Measurements from ENCODE around the gene APOL4. TPM values are rescaled to one million over a fixed set of nuclear protein-coding genes. Genes with fewer than 3 reads are reported as not detected.

Gene APOL4
- total and polyA plus RNA-seq, 2 donors (not counting 1 experiment from before 2014, with no cell fraction given): 0.03 TPM; not detected in 1

DNA sequence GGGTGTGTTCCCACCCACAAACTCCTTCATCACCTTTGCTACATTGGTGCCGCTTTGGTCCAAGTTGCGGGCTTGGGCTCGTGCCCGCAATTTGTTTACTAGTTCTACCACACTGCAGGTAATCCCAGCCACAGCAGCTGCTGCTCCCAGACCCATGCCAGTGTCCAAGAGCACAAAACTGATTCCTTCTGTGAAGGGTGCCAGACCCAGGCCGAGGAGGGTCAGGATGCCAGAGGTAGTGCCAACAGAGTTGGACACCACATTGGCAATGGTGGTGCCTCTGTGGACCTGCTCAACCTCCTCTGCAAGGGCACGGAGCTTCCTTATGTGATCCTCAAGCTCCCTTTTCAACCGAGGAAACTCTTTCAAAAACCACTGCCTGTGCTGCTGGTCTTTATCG lies 26.2 kb upstream of the APOL4 start:
- no peak overlapping the region for H3K4me2 ChIP-seq (replicated peaks; ENCODE audit: low read depth, low read length, poor library complexity, severe bottlenecking)
- H3K9ac ChIP-seq (ENCODE audit: low read length): no peak overlapping the region
- Mint-ChIP-seq H3K9me3 (ENCODE audit: insufficient read depth) (no peaks in the 10 kb centered on the region), H3K27me3 (no peaks in the 10 kb centered on the region), H3K27ac (no peak overlapping the region), H3K4me1 (peaks cover 10% of the 10 kb centered on the region), H3K4me3 (no peak overlapping the region)
- no peak overlapping the region for H3K4me3 ChIP-seq (ENCODE audit: control extremely low read depth in 1 of 5, extremely low read depth in 1 of 5, insufficient read depth in 1 of 5, low read depth in 2 of 5, low read length in 4 of 5)
- peaks cover 3 to 6% of the 10 kb centered on the region in 2 donors for H3K4me1 ChIP-seq (ENCODE audit: control insufficient read depth in 2 of 2, insufficient read depth in 2 of 2, low read length in 2 of 2)
- DNase-seq (no peak), ATAC-seq (ENCODE audit: low read depth) (no peak)
- WGBS (ENCODE audit: insufficient coverage): 90% methylated on average over 7 of the region's 8 CpGs
- ChIA-PET CTCF (interaction anchor here (1.0 to 1.6 kb wide), 2 partner anchors 10 to 48 kb away, joined by 3 read pairs; no protein-coding TSS in a partner anchor), POLR2A (no interaction called here)
- no peaks in the 10 kb centered on the region for H3K27me3 ChIP-seq (replicated peaks in 1 of 4; ENCODE audit: control extremely low read depth in 1 of 4, control insufficient read depth in 3 of 4, insufficient read depth in 4 of 4, low read length in 3 of 4)
- no peak overlapping the region for H3K27ac ChIP-seq (ENCODE audit: low read length in 2 of 2)
- no peaks in the 10 kb centered on the region for H4K20me1 ChIP-seq (ENCODE audit: control insufficient read depth, insufficient read depth, low read length, poor library complexity, severe bottlenecking)
- no peaks in the 10 kb centered on the region for H3K79me2 ChIP-seq (ENCODE audit: control insufficient read depth, insufficient read depth, low read length)
- no peaks in the 10 kb centered on the region for H3K9me3 ChIP-seq (ENCODE audit: control extremely low read depth in 1 of 3, control insufficient read depth in 2 of 3, insufficient read depth in 1 of 3, low read length in 2 of 3)
- no peak overlapping the region for H2AFZ ChIP-seq (ENCODE audit: insufficient read depth, low read depth, low read length, poor library complexity, severe bottlenecking)
- intact Hi-C loops (cut with micrococcal nuclease): no loop called here
- TF ChIP-seq EZH2 (IDR thresholded peaks at IDR 0.05; ENCODE audit: borderline replicate concordance, insufficient read depth, low read depth, low read length, poor library complexity, severe bottlenecking): no peak
- TF ChIP-seq, protein P1, sequence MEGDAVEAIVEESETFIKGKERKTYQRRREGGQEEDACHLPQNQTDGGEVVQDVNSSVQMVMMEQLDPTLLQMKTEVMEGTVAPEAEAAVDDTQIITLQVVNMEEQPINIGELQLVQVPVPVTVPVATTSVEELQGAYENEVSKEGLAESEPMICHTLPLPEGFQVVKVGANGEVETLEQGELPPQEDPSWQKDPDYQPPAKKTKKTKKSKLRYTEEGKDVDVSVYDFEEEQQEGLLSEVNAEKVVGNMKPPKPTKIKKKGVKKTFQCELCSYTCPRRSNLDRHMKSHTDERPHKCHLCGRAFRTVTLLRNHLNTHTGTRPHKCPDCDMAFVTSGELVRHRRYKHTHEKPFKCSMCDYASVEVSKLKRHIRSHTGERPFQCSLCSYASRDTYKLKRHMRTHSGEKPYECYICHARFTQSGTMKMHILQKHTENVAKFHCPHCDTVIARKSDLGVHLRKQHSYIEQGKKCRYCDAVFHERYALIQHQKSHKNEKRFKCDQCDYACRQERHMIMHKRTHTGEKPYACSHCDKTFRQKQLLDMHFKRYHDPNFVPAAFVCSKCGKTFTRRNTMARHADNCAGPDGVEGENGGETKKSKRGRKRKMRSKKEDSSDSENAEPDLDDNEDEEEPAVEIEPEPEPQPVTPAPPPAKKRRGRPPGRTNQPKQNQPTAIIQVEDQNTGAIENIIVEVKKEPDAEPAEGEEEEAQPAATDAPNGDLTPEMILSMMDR (IDR thresholded peaks at IDR 0.05): no peak
- peaks cover 3 to 40% of the 10 kb centered on the region in 2 experiments for H3K36me3 ChIP-seq (replicated peaks in 1 of 2; ENCODE audit: control extremely low read depth in 1 of 2, control insufficient read depth in 1 of 2, extremely low read depth in 1 of 2, insufficient read depth in 2 of 2, low read length in 1 of 2)

DNA sequence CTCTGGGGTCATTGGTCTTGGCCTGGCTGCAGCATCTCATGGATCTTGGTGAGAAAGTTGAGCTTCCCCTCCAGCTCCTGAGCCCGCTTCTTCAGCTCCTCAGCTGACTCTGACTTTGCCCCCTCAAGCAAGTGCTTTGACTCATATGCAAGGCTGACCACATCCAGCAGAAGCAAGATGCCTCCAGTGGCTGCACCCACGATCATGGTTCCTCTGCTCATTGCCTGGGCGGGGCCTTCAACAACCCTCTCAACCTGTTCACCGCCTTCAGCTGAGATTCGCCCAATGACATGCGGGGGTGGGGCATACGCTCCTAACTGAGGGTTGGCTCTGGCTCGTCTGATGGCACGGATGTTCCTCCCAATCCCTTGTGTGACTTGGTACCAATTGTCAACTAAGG lies 25.8 kb upstream of the APOL4 start:
- no peak for ATAC-seq (ENCODE audit: low read depth)
- Histone ChIP-seq H2AFZ (ENCODE audit: insufficient read depth, low read depth, low read length, poor library complexity, severe bottlenecking) (no peak overlapping the region), H4K20me1 (ENCODE audit: control insufficient read depth, insufficient read depth, low read length, poor library complexity, severe bottlenecking) (no peaks in the 10 kb centered on the region), H3K4me1 (ENCODE audit: control insufficient read depth in 2 of 2, insufficient read depth in 2 of 2, low read length in 2 of 2) (peaks cover 0 to 2% of the 10 kb centered on the region in 2 donors), H3K4me3 (ENCODE audit: control extremely low read depth in 1 of 5, extremely low read depth in 1 of 5, insufficient read depth in 1 of 5, low read depth in 2 of 5, low read length in 4 of 5) (no peak overlapping the region), H3K27ac (ENCODE audit: low read length in 2 of 2) (no peak overlapping the region), H3K4me2 (replicated peaks; ENCODE audit: low read depth, low read length, poor library complexity, severe bottlenecking) (no peak overlapping the region), H3K36me3 (replicated peaks in 1 of 2; ENCODE audit: control extremely low read depth in 1 of 2, control insufficient read depth in 1 of 2, extremely low read depth in 1 of 2, insufficient read depth in 2 of 2, low read length in 1 of 2) (peaks cover 3 to 36% of the 10 kb centered on the region in 2 experiments), H3K9me3 (ENCODE audit: control extremely low read depth in 1 of 3, control insufficient read depth in 2 of 3, insufficient read depth in 1 of 3, low read length in 2 of 3) (no peaks in the 10 kb centered on the region), H3K79me2 (ENCODE audit: control insufficient read depth, insufficient read depth, low read length) (no peaks in the 10 kb centered on the region), H3K27me3 (replicated peaks in 1 of 4; ENCODE audit: control extremely low read depth in 1 of 4, control insufficient read depth in 3 of 4, insufficient read depth in 4 of 4, low read length in 3 of 4) (no peaks in the 10 kb centered on the region), H3K9ac (ENCODE audit: low read length) (no peak overlapping the region)
- WGBS (ENCODE audit: insufficient coverage): 93% methylated on average over 9 of the region's 9 CpGs
- H3K9me3 Mint-ChIP-seq (ENCODE audit: insufficient read depth): no peaks in the 10 kb centered on the region
- ChIA-PET CTCF (interaction anchor here (1.0 to 1.6 kb wide), 2 partner anchors 10 to 47 kb away, joined by 3 read pairs; no protein-coding TSS in a partner anchor), POLR2A (no interaction called here)
- TF ChIP-seq, protein P1 (IDR thresholded peaks at IDR 0.05): no peak
- no peak for TF ChIP-seq EZH2 (IDR thresholded peaks at IDR 0.05; ENCODE audit: borderline replicate concordance, insufficient read depth, low read depth, low read length, poor library complexity, severe bottlenecking)
- DNase-seq: no peak
- peaks cover 6% of the 10 kb centered on the region for H3K4me1 Mint-ChIP-seq
- H3K4me3 Mint-ChIP-seq: no peak overlapping the region
- intact Hi-C loops (cut with micrococcal nuclease): no loop called here
- no peak overlapping the region for H3K27ac Mint-ChIP-seq
- no peaks in the 10 kb centered on the region for H3K27me3 Mint-ChIP-seq
